Right lobe of liver (tissue), 4 donors: ENCODE results near the gene KRTAP10-4.

Experiments
- POLR2A ChIP-seq: fragments of 450-650 bp; IDR thresholded peaks from one replicate; pipeline ENCODE4 v1.6.1; 2017; ENCODE audit warnings: antibody characterized with exemption, mild to moderate bottlenecking
- TF ChIP-seq, protein P1 (sequence below), 4 donors: fragments of 200-600 bp in 3 of 4; fragments of 450-650 bp in 1 of 4; IDR thresholded peaks; one replicate each; pipeline versions ENCODE4 v1.5.1 to v1.8.0; 2016 to 2022; ENCODE audit warnings: antibody characterized with exemption in 4 of 4, mild to moderate bottlenecking in 2 of 4
- donor health status: DM: no; HTN: no; CAD: no.
- donor health status: DM: no; HTN: no; CAD: no.
- donor health status: DM: no; HTN: yes; CAD: no.

DNA sequence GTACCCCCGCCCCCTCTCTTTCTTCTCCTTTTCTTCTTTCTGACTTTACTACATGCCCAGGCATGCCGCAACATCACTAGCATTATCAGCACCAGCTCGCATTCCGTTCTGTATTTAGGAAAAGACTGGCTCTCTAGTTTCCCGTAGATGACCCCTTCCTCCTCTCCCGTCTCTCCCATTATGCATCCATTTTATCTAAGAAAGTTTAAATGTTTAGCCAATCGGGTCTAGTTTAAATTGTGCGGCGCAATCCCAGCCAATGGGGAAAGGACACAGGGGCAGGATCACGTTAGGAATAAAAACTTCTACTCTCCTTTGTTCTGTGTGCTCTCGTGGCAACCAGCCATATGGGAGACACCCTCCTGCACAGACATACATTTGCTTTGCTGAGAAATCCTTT lies 24.5 kb downstream of the KRTAP10-4 start:
- TF ChIP-seq POLR2A, result no peak
- TF ChIP-seq, protein P1, sequence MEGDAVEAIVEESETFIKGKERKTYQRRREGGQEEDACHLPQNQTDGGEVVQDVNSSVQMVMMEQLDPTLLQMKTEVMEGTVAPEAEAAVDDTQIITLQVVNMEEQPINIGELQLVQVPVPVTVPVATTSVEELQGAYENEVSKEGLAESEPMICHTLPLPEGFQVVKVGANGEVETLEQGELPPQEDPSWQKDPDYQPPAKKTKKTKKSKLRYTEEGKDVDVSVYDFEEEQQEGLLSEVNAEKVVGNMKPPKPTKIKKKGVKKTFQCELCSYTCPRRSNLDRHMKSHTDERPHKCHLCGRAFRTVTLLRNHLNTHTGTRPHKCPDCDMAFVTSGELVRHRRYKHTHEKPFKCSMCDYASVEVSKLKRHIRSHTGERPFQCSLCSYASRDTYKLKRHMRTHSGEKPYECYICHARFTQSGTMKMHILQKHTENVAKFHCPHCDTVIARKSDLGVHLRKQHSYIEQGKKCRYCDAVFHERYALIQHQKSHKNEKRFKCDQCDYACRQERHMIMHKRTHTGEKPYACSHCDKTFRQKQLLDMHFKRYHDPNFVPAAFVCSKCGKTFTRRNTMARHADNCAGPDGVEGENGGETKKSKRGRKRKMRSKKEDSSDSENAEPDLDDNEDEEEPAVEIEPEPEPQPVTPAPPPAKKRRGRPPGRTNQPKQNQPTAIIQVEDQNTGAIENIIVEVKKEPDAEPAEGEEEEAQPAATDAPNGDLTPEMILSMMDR (IDR thresholded peaks at IDR 0.05), result no peak
